WTC11 (cell line): ENCODE measurements around the gene F5. TPM values are rescaled to one million over a fixed set of nuclear protein-coding genes. Genes with fewer than 3 reads are reported as not detected.

Experiments
- ATAC-seq: fragments of 200-7000 bp; cut with Tn5 transposase; 2 replicates; pipeline ENCODE4 v1.10.0; 2021; ENCODE audit warnings: mild to moderate bottlenecking, moderate library complexity
- CTCF ChIA-PET: fragments of 300-600 bp; sonication (Branson Sonifier 250); formaldehyde crosslinking; loops from one replicate; lab custom pipeline; 2021; ENCODE audit warnings: antibody characterized with exemption; lab: Charles Lee
- POLR2A ChIA-PET: fragments of 350-600 bp; sonication (Branson Sonifier 250); formaldehyde crosslinking; loops from one replicate; lab custom pipeline; 2021; ENCODE audit warnings: antibody characterized with exemption; lab: Charles Lee
- DNase-seq: peaks from one replicate; pipeline ENCODE4 v3.0.0; 2021; ENCODE audit warnings: low spot score
- H3K27ac Mint-ChIP-seq: 2 replicates; pipeline ENCODE4 v1.8.0; 2021; ENCODE audit warnings: mixed read lengths
- H3K27me3 Mint-ChIP-seq: 2 replicates; pipeline ENCODE4 v1.8.0; 2021; ENCODE audit warnings: low read depth, mild to moderate bottlenecking, moderate library complexity, mixed read lengths
- H3K36me3 Mint-ChIP-seq: 2 replicates; pipeline ENCODE4 v1.8.0; 2021; ENCODE audit warnings: mixed read lengths
- H3K4me1 Mint-ChIP-seq: 2 replicates; pipeline ENCODE4 v1.8.0; 2022; ENCODE audit warnings: mixed read lengths
- H3K4me3 Mint-ChIP-seq: 2 replicates; pipeline ENCODE4 v1.8.0; 2021; ENCODE audit warnings: mild to moderate bottlenecking, moderate library complexity, mixed read lengths
- H3K9me3 Mint-ChIP-seq: 2 replicates; pipeline ENCODE4 v1.8.0; 2021; ENCODE audit warnings: mixed read lengths
- CREB1 ChIP-seq: sonication (generic); formaldehyde crosslinking; IDR thresholded peaks from 2 replicates; pipeline ENCODE4 v1.8.0; 2023; ENCODE audit warnings: mild to moderate bottlenecking, missing genetic modification reagents
- FOXJ3 ChIP-seq: sonication (generic); formaldehyde crosslinking; IDR thresholded peaks from 2 replicates; pipeline ENCODE4 v1.9.0; 2021; ENCODE audit warnings: missing genetic modification reagents, mild to moderate bottlenecking, borderline replicate concordance
- GABPB1 ChIP-seq: sonication (generic); formaldehyde crosslinking; IDR thresholded peaks from 2 replicates; pipeline ENCODE4 v1.8.1; 2023; ENCODE audit warnings: mild to moderate bottlenecking, missing genetic modification reagents
- HMGA2 ChIP-seq: fragments of 250-450 bp; sonication (Bioruptor Pico); IDR thresholded peaks from 2 replicates; pipeline ENCODE4 v1.4.0; 2021; ENCODE audit warnings: mild to moderate bottlenecking, moderate library complexity
- IRF2 ChIP-seq: sonication (generic); formaldehyde crosslinking; IDR thresholded peaks from 2 replicates; pipeline ENCODE4 v1.8.0; 2022; ENCODE audit warnings: low read depth, missing genetic modification reagents, borderline replicate concordance
- JAZF1 ChIP-seq: fragments of 250-450 bp; sonication (Bioruptor Pico); IDR thresholded peaks from 2 replicates; pipeline ENCODE4 v1.9.0; 2021; ENCODE audit warnings: moderate library complexity, mild to moderate bottlenecking, inconsistent platforms
- KAT7 ChIP-seq: sonication (generic); formaldehyde crosslinking; IDR thresholded peaks from 2 replicates; pipeline ENCODE4 v1.8.1; 2023; ENCODE audit warnings: missing genetic modification reagents, mild to moderate bottlenecking, borderline replicate concordance
- MXD4 ChIP-seq: fragments of 250-450 bp; sonication (Bioruptor Pico); IDR thresholded peaks from 2 replicates; pipeline ENCODE4 v1.8.0; 2021; ENCODE audit warnings: mild to moderate bottlenecking, moderate library complexity, borderline replicate concordance
- MYBL2 ChIP-seq: sonication (generic); formaldehyde crosslinking; IDR thresholded peaks from 2 replicates; pipeline ENCODE4 v1.8.1; 2023; ENCODE audit warnings: mild to moderate bottlenecking, moderate library complexity, missing genetic modification reagents
- NR2C2 ChIP-seq: sonication (generic); formaldehyde crosslinking; IDR thresholded peaks from 2 replicates; pipeline ENCODE4 v1.8.0; 2022; ENCODE audit warnings: mild to moderate bottlenecking, missing genetic modification reagents
- NR3C1 ChIP-seq: sonication (generic); formaldehyde crosslinking; conservative IDR thresholded peaks from 2 replicates; pipeline ENCODE4 v1.8.1; 2023; ENCODE audit warnings: low read depth, mild to moderate bottlenecking, missing genetic modification reagents
- SMAD3 ChIP-seq: sonication (generic); formaldehyde crosslinking; IDR thresholded peaks from 2 replicates; pipeline ENCODE4 v1.8.0; 2022; ENCODE audit warnings: missing genetic modification reagents, mild to moderate bottlenecking, borderline replicate concordance
- ZNF317 ChIP-seq: sonication (generic); formaldehyde crosslinking; IDR thresholded peaks from 2 replicates; pipeline ENCODE4 v1.8.1; 2023; ENCODE audit warnings: low read depth, mild to moderate bottlenecking, moderate library complexity, missing genetic modification reagents, borderline replicate concordance
- total RNA-seq: library from RNA; stranded (reverse); gene quantifications from 3 replicates; pipeline ENCODE4 v1.2.3, GENCODE V29; 2021
- TF ChIP-seq, protein P1 (sequence below): sonication (generic); formaldehyde crosslinking; IDR thresholded peaks from 2 replicates; pipeline ENCODE4 v1.8.1; 2023; ENCODE audit warnings: mild to moderate bottlenecking, missing genetic modification reagents, borderline replicate concordance
- TF ChIP-seq, protein P2 (sequence below): sonication (generic); formaldehyde crosslinking; IDR thresholded peaks from 2 replicates; pipeline ENCODE4 v1.8.0; 2022; ENCODE audit warnings: missing genetic modification reagents
- TF ChIP-seq, protein P3 (sequence below): sonication (generic); formaldehyde crosslinking; IDR thresholded peaks from 2 replicates; pipeline ENCODE4 v1.8.1; 2022; ENCODE audit warnings: mild to moderate bottlenecking, moderate library complexity, missing genetic modification reagents
- TF ChIP-seq, protein P4 (sequence below): fragments of 250-450 bp; sonication (Bioruptor Pico); IDR thresholded peaks from 2 replicates; pipeline ENCODE4 v1.9.0; 2021; ENCODE audit warnings: moderate library complexity, mild to moderate bottlenecking, inconsistent platforms, borderline replicate concordance
- TF ChIP-seq, protein P5 (sequence below): fragments of 250-450 bp; sonication (Bioruptor Pico); IDR thresholded peaks from 2 replicates; pipeline ENCODE4 v1.9.0; 2021; ENCODE audit warnings: mild to moderate bottlenecking
- TF ChIP-seq, protein P6 (sequence below): sonication (generic); formaldehyde crosslinking; IDR thresholded peaks from 2 replicates; pipeline ENCODE4 v1.8.1; 2023; ENCODE audit warnings: mild to moderate bottlenecking, missing genetic modification reagents, moderate library complexity

Gene F5
- total RNA-seq, 1 experiment from 2014 or later, result 0.20 TPM

DNA sequence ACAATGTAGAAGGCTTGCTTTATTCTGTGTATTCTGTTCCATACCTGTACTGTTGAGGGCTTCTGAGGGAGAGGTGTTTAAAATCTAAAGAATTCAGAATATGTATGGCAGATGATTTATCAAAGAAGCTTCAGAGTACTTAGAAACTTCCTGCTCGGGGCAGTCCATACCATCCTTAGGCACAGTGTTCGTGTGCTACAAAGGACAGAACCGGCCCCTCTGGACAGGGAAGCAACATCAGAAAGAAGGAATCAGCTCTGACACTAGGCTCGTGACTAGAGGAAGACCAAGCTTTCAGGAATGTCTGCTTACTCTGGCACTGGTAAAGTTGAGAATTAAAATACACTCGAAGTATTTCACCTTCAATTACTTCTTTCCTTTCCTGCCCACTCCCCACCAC lies 29.5 kb upstream of the F5 start:
- TF ChIP-seq MYBL2 (CRISPR knock-in tag) (no peak), NR2C2 (CRISPR knock-in tag) (no peak), CREB1 (CRISPR knock-in tag) (no peak), FOXJ3 (CRISPR knock-in tag) (no peak), ZNF317 (no peak), GABPB1 (CRISPR knock-in tag) (no peak), MXD4 (CRISPR knock-in tag) (no peak), HMGA2 (CRISPR knock-in tag) (no peak)
- TF ChIP-seq, protein P1, sequence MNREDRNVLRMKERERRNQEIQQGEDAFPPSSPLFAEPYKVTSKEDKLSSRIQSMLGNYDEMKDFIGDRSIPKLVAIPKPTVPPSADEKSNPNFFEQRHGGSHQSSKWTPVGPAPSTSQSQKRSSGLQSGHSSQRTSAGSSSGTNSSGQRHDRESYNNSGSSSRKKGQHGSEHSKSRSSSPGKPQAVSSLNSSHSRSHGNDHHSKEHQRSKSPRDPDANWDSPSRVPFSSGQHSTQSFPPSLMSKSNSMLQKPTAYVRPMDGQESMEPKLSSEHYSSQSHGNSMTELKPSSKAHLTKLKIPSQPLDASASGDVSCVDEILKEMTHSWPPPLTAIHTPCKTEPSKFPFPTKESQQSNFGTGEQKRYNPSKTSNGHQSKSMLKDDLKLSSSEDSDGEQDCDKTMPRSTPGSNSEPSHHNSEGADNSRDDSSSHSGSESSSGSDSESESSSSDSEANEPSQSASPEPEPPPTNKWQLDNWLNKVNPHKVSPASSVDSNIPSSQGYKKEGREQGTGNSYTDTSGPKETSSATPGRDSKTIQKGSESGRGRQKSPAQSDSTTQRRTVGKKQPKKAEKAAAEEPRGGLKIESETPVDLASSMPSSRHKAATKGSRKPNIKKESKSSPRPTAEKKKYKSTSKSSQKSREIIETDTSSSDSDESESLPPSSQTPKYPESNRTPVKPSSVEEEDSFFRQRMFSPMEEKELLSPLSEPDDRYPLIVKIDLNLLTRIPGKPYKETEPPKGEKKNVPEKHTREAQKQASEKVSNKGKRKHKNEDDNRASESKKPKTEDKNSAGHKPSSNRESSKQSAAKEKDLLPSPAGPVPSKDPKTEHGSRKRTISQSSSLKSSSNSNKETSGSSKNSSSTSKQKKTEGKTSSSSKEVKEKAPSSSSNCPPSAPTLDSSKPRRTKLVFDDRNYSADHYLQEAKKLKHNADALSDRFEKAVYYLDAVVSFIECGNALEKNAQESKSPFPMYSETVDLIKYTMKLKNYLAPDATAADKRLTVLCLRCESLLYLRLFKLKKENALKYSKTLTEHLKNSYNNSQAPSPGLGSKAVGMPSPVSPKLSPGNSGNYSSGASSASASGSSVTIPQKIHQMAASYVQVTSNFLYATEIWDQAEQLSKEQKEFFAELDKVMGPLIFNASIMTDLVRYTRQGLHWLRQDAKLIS (CRISPR knock-in tag), result no peak
- TF ChIP-seq, protein P2, sequence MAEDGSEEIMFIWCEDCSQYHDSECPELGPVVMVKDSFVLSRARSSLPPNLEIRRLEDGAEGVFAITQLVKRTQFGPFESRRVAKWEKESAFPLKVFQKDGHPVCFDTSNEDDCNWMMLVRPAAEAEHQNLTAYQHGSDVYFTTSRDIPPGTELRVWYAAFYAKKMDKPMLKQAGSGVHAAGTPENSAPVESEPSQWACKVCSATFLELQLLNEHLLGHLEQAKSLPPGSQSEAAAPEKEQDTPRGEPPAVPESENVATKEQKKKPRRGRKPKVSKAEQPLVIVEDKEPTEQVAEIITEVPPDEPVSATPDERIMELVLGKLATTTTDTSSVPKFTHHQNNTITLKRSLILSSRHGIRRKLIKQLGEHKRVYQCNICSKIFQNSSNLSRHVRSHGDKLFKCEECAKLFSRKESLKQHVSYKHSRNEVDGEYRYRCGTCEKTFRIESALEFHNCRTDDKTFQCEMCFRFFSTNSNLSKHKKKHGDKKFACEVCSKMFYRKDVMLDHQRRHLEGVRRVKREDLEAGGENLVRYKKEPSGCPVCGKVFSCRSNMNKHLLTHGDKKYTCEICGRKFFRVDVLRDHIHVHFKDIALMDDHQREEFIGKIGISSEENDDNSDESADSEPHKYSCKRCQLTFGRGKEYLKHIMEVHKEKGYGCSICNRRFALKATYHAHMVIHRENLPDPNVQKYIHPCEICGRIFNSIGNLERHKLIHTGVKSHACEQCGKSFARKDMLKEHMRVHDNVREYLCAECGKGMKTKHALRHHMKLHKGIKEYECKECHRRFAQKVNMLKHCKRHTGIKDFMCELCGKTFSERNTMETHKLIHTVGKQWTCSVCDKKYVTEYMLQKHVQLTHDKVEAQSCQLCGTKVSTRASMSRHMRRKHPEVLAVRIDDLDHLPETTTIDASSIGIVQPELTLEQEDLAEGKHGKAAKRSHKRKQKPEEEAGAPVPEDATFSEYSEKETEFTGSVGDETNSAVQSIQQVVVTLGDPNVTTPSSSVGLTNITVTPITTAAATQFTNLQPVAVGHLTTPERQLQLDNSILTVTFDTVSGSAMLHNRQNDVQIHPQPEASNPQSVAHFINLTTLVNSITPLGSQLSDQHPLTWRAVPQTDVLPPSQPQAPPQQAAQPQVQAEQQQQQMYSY (CRISPR knock-in tag), result no peak
- TF ChIP-seq, protein P3, sequence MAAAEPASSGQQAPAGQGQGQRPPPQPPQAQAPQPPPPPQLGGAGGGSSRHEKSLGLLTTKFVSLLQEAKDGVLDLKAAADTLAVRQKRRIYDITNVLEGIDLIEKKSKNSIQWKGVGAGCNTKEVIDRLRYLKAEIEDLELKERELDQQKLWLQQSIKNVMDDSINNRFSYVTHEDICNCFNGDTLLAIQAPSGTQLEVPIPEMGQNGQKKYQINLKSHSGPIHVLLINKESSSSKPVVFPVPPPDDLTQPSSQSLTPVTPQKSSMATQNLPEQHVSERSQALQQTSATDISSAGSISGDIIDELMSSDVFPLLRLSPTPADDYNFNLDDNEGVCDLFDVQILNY (CRISPR knock-in tag), result no peak
- TF ChIP-seq, protein P4, sequence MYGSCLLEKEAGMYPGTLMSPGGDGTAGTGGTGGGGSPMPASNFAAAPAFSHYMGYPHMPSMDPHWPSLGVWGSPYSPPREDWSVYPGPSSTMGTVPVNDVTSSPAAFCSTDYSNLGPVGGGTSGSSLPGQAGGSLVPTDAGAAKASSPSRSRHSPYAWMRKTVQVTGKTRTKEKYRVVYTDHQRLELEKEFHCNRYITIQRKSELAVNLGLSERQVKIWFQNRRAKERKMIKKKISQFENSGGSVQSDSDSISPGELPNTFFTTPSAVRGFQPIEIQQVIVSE (CRISPR knock-in tag), result no peak
- TF ChIP-seq, protein P5, sequence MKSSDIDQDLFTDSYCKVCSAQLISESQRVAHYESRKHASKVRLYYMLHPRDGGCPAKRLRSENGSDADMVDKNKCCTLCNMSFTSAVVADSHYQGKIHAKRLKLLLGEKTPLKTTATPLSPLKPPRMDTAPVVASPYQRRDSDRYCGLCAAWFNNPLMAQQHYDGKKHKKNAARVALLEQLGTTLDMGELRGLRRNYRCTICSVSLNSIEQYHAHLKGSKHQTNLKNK, result no peak
- TF ChIP-seq, protein P6, sequence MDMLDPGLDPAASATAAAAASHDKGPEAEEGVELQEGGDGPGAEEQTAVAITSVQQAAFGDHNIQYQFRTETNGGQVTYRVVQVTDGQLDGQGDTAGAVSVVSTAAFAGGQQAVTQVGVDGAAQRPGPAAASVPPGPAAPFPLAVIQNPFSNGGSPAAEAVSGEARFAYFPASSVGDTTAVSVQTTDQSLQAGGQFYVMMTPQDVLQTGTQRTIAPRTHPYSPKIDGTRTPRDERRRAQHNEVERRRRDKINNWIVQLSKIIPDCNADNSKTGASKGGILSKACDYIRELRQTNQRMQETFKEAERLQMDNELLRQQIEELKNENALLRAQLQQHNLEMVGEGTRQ (CRISPR knock-in tag), result no peak
- ChIA-PET POLR2A (no interaction called here), CTCF (interaction anchor here (1.3 kb wide), 1 partner anchor 96 kb away, joined by 7 read pairs; no protein-coding TSS in a partner anchor)
- H3K4me3 Mint-ChIP-seq, result no peak overlapping the region
- H3K27me3 Mint-ChIP-seq, result 0 out of 2 replicates have a peak, but pooled peaks cover 3% of the 10 kb centered on the region
- H3K36me3 Mint-ChIP-seq, result no peaks in the 10 kb centered on the region
- ATAC-seq (no peak), DNase-seq (no peak)
- no peaks in the 10 kb centered on the region for H3K9me3 Mint-ChIP-seq
- no peaks in the 10 kb centered on the region for H3K4me1 Mint-ChIP-seq
- no peak overlapping the region for H3K27ac Mint-ChIP-seq

DNA sequence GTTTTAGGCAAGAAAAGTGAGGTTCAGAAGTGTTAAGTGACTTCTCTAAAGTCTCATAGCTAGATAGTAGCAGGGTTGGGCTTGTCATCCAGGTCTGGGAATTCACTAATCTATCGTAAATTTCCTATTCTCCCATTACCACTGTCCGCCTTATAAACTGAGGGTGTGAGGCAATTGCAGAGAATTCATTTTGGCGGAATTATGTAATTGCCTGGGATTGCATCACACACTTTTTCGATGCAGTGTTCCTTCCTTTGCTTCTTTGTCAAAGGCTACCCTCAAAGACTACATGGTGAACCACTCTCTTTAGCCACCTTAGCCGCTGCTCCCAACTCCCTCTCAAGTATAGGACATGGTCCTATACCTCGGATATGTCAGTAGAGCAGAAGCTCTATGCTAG lies 24.6 kb upstream of the F5 start:
- TF ChIP-seq IRF2 (CRISPR knock-in tag) (no peak), KAT7 (CRISPR knock-in tag) (no peak), JAZF1 (CRISPR knock-in tag) (no peak), NR3C1 (no peak), SMAD3 (no peak)
- TF ChIP-seq, protein P1 (CRISPR knock-in tag), result no peak
- DNase-seq, result no peak
- Mint-ChIP-seq H3K36me3 (no peaks in the 10 kb centered on the region), H3K9me3 (no peaks in the 10 kb centered on the region), H3K4me3 (no peak overlapping the region), H3K4me1 (no peaks in the 10 kb centered on the region), H3K27me3 (peaks cover 3% of the 10 kb centered on the region; the same call in 1 of the 2 replicates), H3K27ac (no peak overlapping the region)
- POLR2A ChIA-PET, result no interaction called here
- ATAC-seq, result no peak
- CTCF ChIA-PET, result interaction anchor here (2.8 kb wide), 1 partner anchor 101 kb away, joined by 10 read pairs; no protein-coding TSS in a partner anchor
